H1 (cell line): ENCODE measurements around the gene YAP1. TPM values are rescaled to one million over a fixed set of nuclear protein-coding genes. Genes with fewer than 3 reads are reported as not detected.

Experiments
- CTCF ChIA-PET: fragments of 300-600 bp; sonication (Branson Sonifier 250); formaldehyde crosslinking; loops from one replicate; lab custom pipeline; 2021; ENCODE audit not compliant: partially characterized antibody; lab: Charles Lee
- POLR2A ChIA-PET: fragments of 300-600 bp; sonication (Branson Sonifier 250); formaldehyde crosslinking; loops from one replicate; lab custom pipeline; 2021; ENCODE audit warnings: inconsistent platforms; ENCODE audit not compliant: partially characterized antibody; lab: Charles Lee
- DNase-seq, 2 experiments: peaks; one replicate each; pipeline versions ENCODE4 v3.0.0 to v3.0.0-alpha.2; 2010 to 2022; ENCODE audit warnings: low spot score in 2 of 2, low read depth in 1 of 2, mixed read lengths in 1 of 2
- FAIRE-seq: peaks from 2 replicates; lab custom pipeline; 2011; peaks lifted over from hg19 to GRCh38; lab: Jason Lieb, UNC
- H2AFZ ChIP-seq: 2 replicates; pipeline ENCODE4 v1.8.1; 2012; ENCODE audit warnings: low read length, inconsistent platforms
- H2AK5ac ChIP-seq: 2 replicates; pipeline ENCODE4 v1.6.1; 2013; ENCODE audit warnings: low read depth, low read length
- H2BK120ac ChIP-seq: replicated peaks from 2 replicates; pipeline ENCODE3; 2013; ENCODE audit warnings: low read depth, low read length, inconsistent platforms
- H2BK12ac ChIP-seq: 2 replicates; pipeline ENCODE4 v1.6.1; 2013; ENCODE audit warnings: low read depth, low read length
- H2BK15ac ChIP-seq: 2 replicates; pipeline ENCODE4 v1.6.1; 2013; ENCODE audit warnings: low read length
- H2BK20ac ChIP-seq: 2 replicates; pipeline ENCODE4 v1.6.1; 2013; ENCODE audit warnings: low read length
- H2BK5ac ChIP-seq: 2 replicates; pipeline ENCODE4 v1.6.1; 2013; ENCODE audit warnings: low read depth, low read length
- H3K14ac ChIP-seq: 2 replicates; pipeline ENCODE4 v1.6.1; 2013; ENCODE audit warnings: inconsistent platforms; ENCODE audit not compliant: insufficient read length
- H3K18ac ChIP-seq: 2 replicates; pipeline ENCODE4 v1.6.1; 2013; ENCODE audit warnings: low read length; ENCODE audit errors: extremely low read depth
- H3K23ac ChIP-seq: 2 replicates; pipeline ENCODE4 v1.6.1; 2013; ENCODE audit warnings: inconsistent platforms; ENCODE audit not compliant: insufficient read length
- H3K23me2 ChIP-seq: 2 replicates; pipeline ENCODE4 v1.6.1; 2013; ENCODE audit warnings: low read depth, low read length
- H3K27ac ChIP-seq: 2 replicates; pipeline ENCODE4 v1.6.1; 2011; ENCODE audit warnings: low read depth, low read length, inconsistent platforms
- H3K27me3 ChIP-seq, 4 experiments: replicated peaks in 1 of 4; 1 replicate in 1 of 4; 2 replicates in 3 of 4; pipeline versions ENCODE4 v1.6.1 to v1.8.1; 2011 to 2013; ENCODE audit warnings: low read length in 3 of 4, mild to moderate bottlenecking in 3 of 4, inconsistent platforms in 2 of 4, mixed read lengths in 2 of 4, moderate library complexity in 1 of 4; ENCODE audit not compliant: control insufficient read depth in 3 of 4, insufficient read depth in 3 of 4; ENCODE audit errors: extremely low read depth in 1 of 4
- H3K36me3 ChIP-seq, 4 experiments: 2 replicates each; pipeline versions ENCODE4 v1.6.1 to v1.8.1; 2011 to 2013; ENCODE audit warnings: mild to moderate bottlenecking in 4 of 4, low read length in 3 of 4, moderate library complexity in 2 of 4, control low read depth in 1 of 4, inconsistent platforms in 1 of 4; ENCODE audit not compliant: insufficient read depth in 4 of 4, control insufficient read depth in 2 of 4
- H3K4ac ChIP-seq: replicated peaks from 2 replicates; pipeline ENCODE3; 2013; ENCODE audit warnings: low read length, low read depth, mixed read lengths, inconsistent platforms; ENCODE audit not compliant: insufficient read length
- H3K4me1 ChIP-seq, 4 experiments: replicated peaks in 1 of 4; 1 replicate in 1 of 4; 2 replicates in 3 of 4; pipeline versions ENCODE4 v1.6.1 to v1.8.1; 2011 to 2013; ENCODE audit warnings: low read length in 3 of 4, inconsistent platforms in 2 of 4, mixed read lengths in 1 of 4; ENCODE audit not compliant: insufficient read depth in 4 of 4, control insufficient read depth in 3 of 4
- H3K4me2 ChIP-seq, 2 experiments: 2 replicates each; pipeline versions ENCODE4 v1.6.1 to v1.8.1; 2011 to 2013; ENCODE audit warnings: low read depth in 2 of 2, low read length in 2 of 2, control low read depth in 1 of 2, inconsistent platforms in 1 of 2, mild to moderate bottlenecking in 1 of 2; ENCODE audit not compliant: insufficient read depth in 1 of 2
- H3K4me3 ChIP-seq, 4 experiments: fragments of 200-600, 300-600 bp in 1 of 4; sonication (generic), shearing (Covaris generic), sonication (Bioruptor Twin) in 1 of 4; 2 replicates each; pipeline versions ENCODE4 v1.5.1 to v1.8.1; 2011 to 2016; ENCODE audit warnings: low read length in 4 of 4, low read depth in 3 of 4, control low read depth in 2 of 4, inconsistent platforms in 2 of 4, mild to moderate bottlenecking in 2 of 4, mixed read lengths in 1 of 4, moderate library complexity in 1 of 4; ENCODE audit not compliant: insufficient read depth in 2 of 4; ENCODE audit errors: extremely low read depth in 1 of 4
- H3K56ac ChIP-seq: replicated peaks from 2 replicates; pipeline ENCODE3; 2013; ENCODE audit warnings: low read depth, mild to moderate bottlenecking, mixed read lengths, low read length, inconsistent platforms; ENCODE audit not compliant: insufficient read length
- H3K79me1 ChIP-seq: 2 replicates; pipeline ENCODE4 v1.6.1; 2013; ENCODE audit warnings: low read depth, low read length, control low read depth
- H3K79me2 ChIP-seq, 2 experiments: 2 replicates each; pipeline versions ENCODE4 v1.6.1 to v1.8.1; 2012 to 2013; ENCODE audit warnings: low read length in 2 of 2, mild to moderate bottlenecking in 2 of 2, inconsistent platforms in 1 of 2; ENCODE audit not compliant: insufficient read depth in 2 of 2, control insufficient read depth in 1 of 2
- H3K9ac ChIP-seq, 4 experiments: replicated peaks in 1 of 4; 1 replicate in 1 of 4; 2 replicates in 3 of 4; pipeline versions ENCODE4 v1.6.1 to v1.8.1; 2011 to 2013; ENCODE audit warnings: low read depth in 3 of 4, low read length in 3 of 4, control low read depth in 2 of 4, mild to moderate bottlenecking in 2 of 4, moderate library complexity in 2 of 4, inconsistent platforms in 1 of 4; ENCODE audit errors: extremely low read depth in 1 of 4
- H3K9me3 ChIP-seq, 2 experiments: 2 replicates each; pipeline versions ENCODE4 v1.6.1 to v1.8.1; 2012 to 2013; ENCODE audit warnings: mild to moderate bottlenecking in 2 of 2, moderate library complexity in 2 of 2, control low read depth in 1 of 2, inconsistent platforms in 1 of 2, low read depth in 1 of 2, low read length in 1 of 2, mixed read lengths in 1 of 2; ENCODE audit not compliant: insufficient read depth in 2 of 2
- H4K20me1 ChIP-seq, 2 experiments: replicated peaks in 1 of 2; 2 replicates each; pipeline versions ENCODE3 to v1.8.1; 2011 to 2013; ENCODE audit warnings: inconsistent platforms in 2 of 2, low read length in 2 of 2, mild to moderate bottlenecking in 1 of 2; ENCODE audit not compliant: insufficient read depth in 2 of 2, control insufficient read depth in 1 of 2
- H4K5ac ChIP-seq: 2 replicates; pipeline ENCODE4 v1.6.1; 2013; ENCODE audit warnings: low read length, low read depth, mixed read lengths, inconsistent platforms; ENCODE audit not compliant: insufficient read length
- H4K8ac ChIP-seq: 2 replicates; pipeline ENCODE4 v1.8.0; 2013; ENCODE audit warnings: mild to moderate bottlenecking, moderate library complexity, low read length, inconsistent platforms; ENCODE audit not compliant: insufficient read depth; ENCODE audit errors: extremely low read depth
- H4K91ac ChIP-seq: replicated peaks from 2 replicates; pipeline ENCODE3; 2013; ENCODE audit warnings: low read length, mixed read lengths, inconsistent platforms; ENCODE audit not compliant: insufficient read length
- BCL11A ChIP-seq, 2 experiments: IDR thresholded peaks; one replicate each; pipeline ENCODE4 v1.6.1; 2011; ENCODE audit warnings: low read depth in 2 of 2, low read length in 2 of 2, mild to moderate bottlenecking in 2 of 2
- CBX5 ChIP-seq: fragments of 300-800, 300-1000 bp; sonication (generic); IDR thresholded peaks from 2 replicates; pipeline ENCODE4 v1.7.1; 2016; ENCODE audit warnings: antibody characterized with exemption, low read length, low read depth
- EZH2 ChIP-seq: fragments of 200-600 bp; sonication (generic); IDR thresholded peaks from 2 replicates; pipeline ENCODE4 v1.7.1; 2012; ENCODE audit warnings: low read depth, mild to moderate bottlenecking, moderate library complexity, low read length, inconsistent platforms; ENCODE audit not compliant: severe bottlenecking
- FOSL1 ChIP-seq: IDR thresholded peaks from 2 replicates; pipeline ENCODE4 v1.6.1; 2011; ENCODE audit warnings: mild to moderate bottlenecking, low read depth, low read length, moderate library complexity; ENCODE audit not compliant: insufficient read depth
- KDM4A ChIP-seq: IDR thresholded peaks from one replicate; pipeline ENCODE4 v1.7.1; 2012; ENCODE audit warnings: low read depth, mild to moderate bottlenecking, moderate library complexity, low read length, inconsistent platforms; ENCODE audit not compliant: severe bottlenecking
- SP2 ChIP-seq: IDR thresholded peaks from 2 replicates; pipeline ENCODE4 v1.6.1; 2012; ENCODE audit warnings: mild to moderate bottlenecking, low read length, inconsistent platforms
- TCF12 ChIP-seq: IDR thresholded peaks from 2 replicates; pipeline ENCODE4 v1.6.1; 2011; ENCODE audit warnings: low read depth, mild to moderate bottlenecking, low read length
- YY1 ChIP-seq: IDR thresholded peaks from 2 replicates; pipeline ENCODE4 v1.6.1; 2011; ENCODE audit warnings: low read depth, mild to moderate bottlenecking, low read length
- WGBS, 2 experiments: shearing (Covaris generic) in 1 of 2; methylation state at CpG; one replicate each; pipeline versions ENCODE4 v1.1.6 to v1.1.7; 2013 to 2015; ENCODE audit warnings: low lambda C conversion rate in 2 of 2, mixed read lengths in 2 of 2, inconsistent platforms in 1 of 2, low coverage in 1 of 2, missing lambda C conversion rate in 1 of 2; ENCODE audit not compliant: insufficient replicate concordance in 2 of 2, insufficient coverage in 1 of 2, insufficient read length in 1 of 2; ENCODE audit errors: extremely low coverage in 1 of 2, missing lambda C conversion rate in 1 of 2; 5-methylcytosine and 5-hydroxymethylcytosine counted together
- polyA plus RNA-seq, 7 experiments: library from polyadenylated mRNA; depleted of rRNA in 3 of 7; stranded (reverse) in 5 of 7; unstranded in 2 of 7; fragments of >200 nt in 5 of 7; fragments of 200-250 nt in 2 of 7; gene quantifications; 1 replicate in 5 of 7; 2 replicates in 1 of 7; 4 replicates in 1 of 7; pipeline versions ENCODE4 v1.2.1 to v1.2.3, GENCODE V29; 2011 to 2013; ENCODE audit warnings: missing spikeins in 2 of 7, mixed read lengths in 2 of 7
- total RNA-seq: library from RNA; stranded (reverse); fragmentation: NEBNext Ultra II Directional; extraction: Animal tissue kit (Norgen Biotek cat#: 25700); gene quantifications from 2 replicates; pipeline ENCODE4 v1.2.1, GENCODE V29; 2021
- TF ChIP-seq, protein P1 (sequence below): IDR thresholded peaks from 2 replicates; pipeline ENCODE4 v1.6.1; 2011; ENCODE audit warnings: low read depth, mild to moderate bottlenecking, low read length; ENCODE audit not compliant: insufficient read depth
- TF ChIP-seq, protein P2 (sequence below), 3 experiments: IDR thresholded peaks; 1 replicate in 2 of 3; 2 replicates in 1 of 3; pipeline versions ENCODE4 v1.5.1 to v1.6.1; 2011; ENCODE audit warnings: low read length in 3 of 3, mild to moderate bottlenecking in 3 of 3, inconsistent platforms in 2 of 3, low read depth in 1 of 3, moderate library complexity in 1 of 3; ENCODE audit not compliant: insufficient read depth in 1 of 3; ENCODE audit errors: control extremely low read depth in 1 of 3

YAP1 gene
- total and polyA plus RNA-seq, 2 of the 8 experiments (the other 6 are each of a cell fraction or from before 2014, with no cell fraction given) = 62.0 to 108 TPM

DNA sequence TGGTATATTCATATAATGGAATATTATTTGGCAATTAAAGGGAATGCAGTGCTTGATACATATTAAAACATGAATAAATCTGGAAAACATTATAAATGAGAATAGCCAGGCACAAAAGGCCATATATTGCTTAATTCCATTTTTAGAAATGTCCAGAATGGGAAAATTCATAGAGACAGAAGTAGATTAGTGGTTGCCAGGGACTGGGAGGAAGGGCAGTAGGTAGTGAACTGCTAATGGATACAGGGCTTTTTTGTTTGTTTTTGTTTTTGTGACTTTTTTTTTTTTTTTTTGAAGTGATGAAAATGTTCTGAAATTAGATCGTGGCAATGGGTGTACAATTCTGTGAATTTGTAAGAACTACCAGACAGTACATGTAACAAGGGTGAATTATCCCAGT is 86.1 kb downstream of the YAP1 start:
- H3K14ac ChIP-seq = no peak overlapping the region
- no peak for DNase-seq
- H3K23ac ChIP-seq = no peak overlapping the region
- H3K56ac ChIP-seq = no peak overlapping the region
- H3K4me3 ChIP-seq = no peak overlapping the region
- ChIA-PET CTCF (interaction anchor here (1.0 to 1.1 kb wide), 2 partner anchors 30 to 61 kb away, joined by 3 to 4 read pairs; no protein-coding TSS in a partner anchor), POLR2A (interaction anchor here (2.1 kb wide), 1 partner anchor 8 kb away, joined by 5 read pairs; no protein-coding TSS in a partner anchor)
- no peak overlapping the region for H2BK5ac ChIP-seq
- H2AFZ ChIP-seq = no peak overlapping the region
- no peaks in the 10 kb centered on the region for H3K27me3 ChIP-seq
- H3K9me3 ChIP-seq = peaks cover 0 to 4% of the 10 kb centered on the region in 2 experiments; a peak in 1 of 4 replicates
- H3K79me2 ChIP-seq = peaks cover 0 to 23% of the 10 kb centered on the region in 2 experiments; a peak in 2 of 4 replicates
- no peak overlapping the region for H3K4me2 ChIP-seq
- no peak overlapping the region for H3K18ac ChIP-seq
- no peak overlapping the region for H4K91ac ChIP-seq
- peaks cover 0 to 12% (median 2%) of the 10 kb centered on the region in 4 experiments; a peak in 3 of 8 replicates for H3K36me3 ChIP-seq
- no peak overlapping the region for H4K5ac ChIP-seq
- H4K8ac ChIP-seq = no peak overlapping the region
- no peak overlapping the region for H3K4ac ChIP-seq
- no peak overlapping the region for H2BK20ac ChIP-seq
- no peak overlapping the region for H2BK120ac ChIP-seq
- peaks cover 2 to 28% (median 5%) of the 10 kb centered on the region in 4 experiments; a peak in 5 of 7 replicates for H3K4me1 ChIP-seq
- no peak overlapping the region for H2BK12ac ChIP-seq
- no peak overlapping the region for H2BK15ac ChIP-seq
- no peak for FAIRE-seq
- H3K27ac ChIP-seq = no peak overlapping the region
- no peak overlapping the region for H2AK5ac ChIP-seq
- no peaks in the 10 kb centered on the region for H4K20me1 ChIP-seq
- WGBS, 2 experiments = 100% methylated on average over 1 of the region's 1 CpG; no CpG with 5 or more reads in 1 of the 2 experiments
- no peaks in the 10 kb centered on the region for H3K23me2 ChIP-seq
- H3K9ac ChIP-seq = no peak overlapping the region
- H3K79me1 ChIP-seq = no peaks in the 10 kb centered on the region
- TF ChIP-seq, protein P1, sequence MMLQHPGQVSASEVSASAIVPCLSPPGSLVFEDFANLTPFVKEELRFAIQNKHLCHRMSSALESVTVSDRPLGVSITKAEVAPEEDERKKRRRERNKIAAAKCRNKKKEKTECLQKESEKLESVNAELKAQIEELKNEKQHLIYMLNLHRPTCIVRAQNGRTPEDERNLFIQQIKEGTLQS = no peak
- TF ChIP-seq EZH2 (no peak), KDM4A (no peak), FOSL1 (no peak), BCL11A (IDR thresholded peaks at IDR 0.05; ENCODE audit: low read depth in 2 of 2, low read length in 2 of 2) (no peak), YY1 (no peak), SP2 (no peak), TCF12 (no peak), CBX5 (no peak)
- TF ChIP-seq, protein P2, sequence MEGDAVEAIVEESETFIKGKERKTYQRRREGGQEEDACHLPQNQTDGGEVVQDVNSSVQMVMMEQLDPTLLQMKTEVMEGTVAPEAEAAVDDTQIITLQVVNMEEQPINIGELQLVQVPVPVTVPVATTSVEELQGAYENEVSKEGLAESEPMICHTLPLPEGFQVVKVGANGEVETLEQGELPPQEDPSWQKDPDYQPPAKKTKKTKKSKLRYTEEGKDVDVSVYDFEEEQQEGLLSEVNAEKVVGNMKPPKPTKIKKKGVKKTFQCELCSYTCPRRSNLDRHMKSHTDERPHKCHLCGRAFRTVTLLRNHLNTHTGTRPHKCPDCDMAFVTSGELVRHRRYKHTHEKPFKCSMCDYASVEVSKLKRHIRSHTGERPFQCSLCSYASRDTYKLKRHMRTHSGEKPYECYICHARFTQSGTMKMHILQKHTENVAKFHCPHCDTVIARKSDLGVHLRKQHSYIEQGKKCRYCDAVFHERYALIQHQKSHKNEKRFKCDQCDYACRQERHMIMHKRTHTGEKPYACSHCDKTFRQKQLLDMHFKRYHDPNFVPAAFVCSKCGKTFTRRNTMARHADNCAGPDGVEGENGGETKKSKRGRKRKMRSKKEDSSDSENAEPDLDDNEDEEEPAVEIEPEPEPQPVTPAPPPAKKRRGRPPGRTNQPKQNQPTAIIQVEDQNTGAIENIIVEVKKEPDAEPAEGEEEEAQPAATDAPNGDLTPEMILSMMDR (IDR thresholded peaks at IDR 0.05; ENCODE audit: control extremely low read depth in 1 of 3, insufficient read depth in 1 of 3, low read depth in 1 of 3, low read length in 3 of 3) = no peak
